HEK293 (cell line): ENCODE measurements around the gene MT1B.

Source experiments
- CTCF ChIA-PET: fragments of 350-600 bp; formaldehyde crosslinking; extraction: SDS; loops from one replicate; lab custom pipeline; 2021; ENCODE audit warnings: antibody characterized with exemption; lab: Yijun Ruan, JAX
- POLR2A ChIA-PET: fragments of 300-600 bp; formaldehyde crosslinking; extraction: SDS; loops from one replicate; lab custom pipeline; 2020; ENCODE audit warnings: antibody characterized with exemption, inconsistent platforms; lab: Yijun Ruan, JAX
- H3K27ac ChIP-seq: fragments of 200-500 bp; sonication (Bioruptor generic); 2 replicates; pipeline ENCODE4 v1.5.1; 2014; ENCODE audit warnings: low read depth, low read length, control low read depth, inconsistent platforms; ENCODE audit errors: extremely low read depth
- H3K36me3 ChIP-seq, 2 experiments: fragments of 200-500 bp in 1 of 2; sonication (Bioruptor generic) in 1 of 2; 1 replicate in 1 of 2; 2 replicates in 1 of 2; pipeline ENCODE4 v1.5.1; 2014 to 2017; ENCODE audit warnings: inconsistent platforms in 2 of 2, low read length in 2 of 2; ENCODE audit not compliant: control insufficient read depth in 2 of 2, insufficient read depth in 1 of 2
- H3K4me1 ChIP-seq: fragments of 200-500 bp; sonication (Bioruptor generic); 2 replicates; pipeline ENCODE4 v1.5.1; 2014; ENCODE audit warnings: mild to moderate bottlenecking, low read length, inconsistent platforms; ENCODE audit not compliant: control insufficient read depth, insufficient read depth
- H3K4me3 ChIP-seq: 2 replicates; pipeline ENCODE4 v1.5.1; 2011; ENCODE audit warnings: low read depth, mild to moderate bottlenecking, control low read depth, low read length, moderate library complexity
- H3K9me3 ChIP-seq: fragments of 200-500 bp; sonication (Bioruptor generic); 2 replicates; pipeline ENCODE4 v1.5.1; 2014; ENCODE audit warnings: low read depth, low read length, inconsistent platforms; ENCODE audit not compliant: control insufficient read depth, insufficient read depth
- EGR2 ChIP-seq: fragments of 450-650 bp; formaldehyde crosslinking; IDR thresholded peaks from 2 replicates; pipeline ENCODE4 v1.5.1; 2016; ENCODE audit warnings: low read depth, missing biosample characterization, missing genetic modification characterization
- KLF7 ChIP-seq: fragments of 450-650 bp; formaldehyde crosslinking; IDR thresholded peaks from 2 replicates; pipeline ENCODE4 v1.5.1; 2016; ENCODE audit warnings: missing biosample characterization, missing genetic modification characterization, borderline replicate concordance
- PRDM1 ChIP-seq: fragments of 450-650 bp; formaldehyde crosslinking; IDR thresholded peaks from 2 replicates; pipeline ENCODE4; 2016; ENCODE audit warnings: missing biosample characterization, missing genetic modification characterization
- RBAK ChIP-seq: fragments of 450-650 bp; formaldehyde crosslinking; IDR thresholded peaks from 2 replicates; pipeline ENCODE4 v1.5.1; 2016; ENCODE audit warnings: missing biosample characterization, missing genetic modification characterization
- REPIN1 ChIP-seq: fragments of 450-650 bp; formaldehyde crosslinking; IDR thresholded peaks from 2 replicates; pipeline ENCODE4 v1.5.1; 2017; ENCODE audit warnings: missing biosample characterization, missing genetic modification characterization, low read depth
- SCRT2 ChIP-seq: fragments of 450-650 bp; formaldehyde crosslinking; IDR thresholded peaks from 2 replicates; pipeline ENCODE4 v1.5.1; 2016; ENCODE audit warnings: missing biosample characterization, missing genetic modification characterization
- TCF7L2 ChIP-seq: IDR thresholded peaks from 2 replicates; pipeline ENCODE4 v1.6.1; 2011; ENCODE audit warnings: low read depth, mild to moderate bottlenecking, inconsistent platforms, low read length, moderate library complexity, borderline replicate concordance
- ZFHX2 ChIP-seq: fragments of 450-650 bp; formaldehyde crosslinking; conservative IDR thresholded peaks from 2 replicates; pipeline ENCODE4 v1.5.1; 2016; ENCODE audit warnings: missing biosample characterization, missing genetic modification characterization
- ZIC2 ChIP-seq: fragments of 450-650 bp; formaldehyde crosslinking; IDR thresholded peaks from 2 replicates; pipeline ENCODE4 v1.5.1; 2016; ENCODE audit warnings: missing biosample characterization, missing genetic modification characterization
- ZNF146 ChIP-seq: fragments of 450-650 bp; formaldehyde crosslinking; IDR thresholded peaks from 2 replicates; pipeline ENCODE4 v1.5.1; 2016; ENCODE audit warnings: missing biosample characterization, missing genetic modification characterization
- ZNF202 ChIP-seq: fragments of 450-650 bp; formaldehyde crosslinking; IDR thresholded peaks from 2 replicates; pipeline ENCODE4 v1.5.1; 2016; ENCODE audit warnings: missing biosample characterization, missing genetic modification characterization, borderline replicate concordance
- ZNF280C ChIP-seq: fragments of 450-650 bp; formaldehyde crosslinking; IDR thresholded peaks from 2 replicates; pipeline ENCODE4 v1.5.1; 2016; ENCODE audit warnings: missing biosample characterization, missing genetic modification characterization
- ZNF341 ChIP-seq: fragments of 450-650 bp; formaldehyde crosslinking; IDR thresholded peaks from 2 replicates; pipeline ENCODE4; 2016; ENCODE audit warnings: low read depth, missing biosample characterization, missing genetic modification characterization
- ZNF391 ChIP-seq: fragments of 450-650 bp; formaldehyde crosslinking; IDR thresholded peaks from 2 replicates; pipeline ENCODE4 v1.5.1; 2016; ENCODE audit warnings: low read depth, missing biosample characterization, missing genetic modification characterization, borderline replicate concordance
- ZNF529 ChIP-seq: fragments of 450-650 bp; formaldehyde crosslinking; IDR thresholded peaks from 2 replicates; pipeline ENCODE4 v1.5.1; 2017; ENCODE audit warnings: missing genetic modification characterization, missing biosample characterization; ENCODE audit not compliant: insufficient replicate concordance
- ZNF558 ChIP-seq: fragments of 450-650 bp; formaldehyde crosslinking; IDR thresholded peaks from 2 replicates; pipeline ENCODE4 v1.5.1; 2016; ENCODE audit warnings: missing biosample characterization, missing genetic modification characterization
- ZNF580 ChIP-seq: fragments of 450-650 bp; formaldehyde crosslinking; IDR thresholded peaks from 2 replicates; pipeline ENCODE4 v1.5.1; 2016; ENCODE audit warnings: missing biosample characterization, missing genetic modification characterization
- ZNF639 ChIP-seq: fragments of 450-650 bp; formaldehyde crosslinking; IDR thresholded peaks from 2 replicates; pipeline ENCODE4 v1.5.1; 2016; ENCODE audit warnings: missing biosample characterization, missing genetic modification characterization
- ZNF777 ChIP-seq: fragments of 450-650 bp; formaldehyde crosslinking; IDR thresholded peaks from 2 replicates; pipeline ENCODE4 v1.5.1; 2017; ENCODE audit warnings: missing biosample characterization, missing genetic modification characterization, borderline replicate concordance
- ZNF785 ChIP-seq: fragments of 450-650 bp; formaldehyde crosslinking; IDR thresholded peaks from 2 replicates; pipeline ENCODE4 v1.5.1; 2016; ENCODE audit warnings: missing biosample characterization, missing genetic modification characterization
- ZNF791 ChIP-seq: fragments of 450-650 bp; formaldehyde crosslinking; IDR thresholded peaks from 2 replicates; pipeline ENCODE4 v1.5.1; 2016; ENCODE audit warnings: missing biosample characterization, missing genetic modification characterization

The MT1B gene

GRCh38 chr16:56688762-56689161 lies 37.1 kb downstream of the MT1B start:
- no peaks in the 10 kb centered on the region for H3K36me3 ChIP-seq
- H3K4me3 ChIP-seq = no peak overlapping the region
- H3K4me1 ChIP-seq = peaks cover 4% of the 10 kb centered on the region; the same call in 1 of the 2 replicates
- ChIA-PET POLR2A (no interaction called here), CTCF (interaction anchor here (0.9 to 1.6 kb wide), 3 partner anchors 13 to 111 kb away, joined by 3 to 5 read pairs (median 4); no protein-coding TSS in a partner anchor)
- H3K9me3 ChIP-seq = no peaks in the 10 kb centered on the region
- no peak overlapping the region for H3K27ac ChIP-seq
- no peak for TF ChIP-seq ZNF202 (tag by site-specific recombination)
- TF ChIP-seq SCRT2 (tag by site-specific recombination) = no peak
- no peak for TF ChIP-seq ZNF529
- no peak for TF ChIP-seq ZNF558 (tag by site-specific recombination)
- TF ChIP-seq KLF7 (tag by site-specific recombination) = no peak
- TF ChIP-seq ZNF391 = no peak
- no peak for TF ChIP-seq ZNF639 (tag by site-specific recombination)
- TF ChIP-seq ZNF580 (tag by site-specific recombination) = no peak
- TF ChIP-seq ZNF280C (tag by site-specific recombination) = no peak
- no peak for TF ChIP-seq ZIC2 (tag by site-specific recombination)
- TF ChIP-seq ZNF791 (tag by site-specific recombination) = no peak

- TF ChIP-seq ZNF341 (tag by site-specific recombination) (0 out of 2 replicates have a peak, but pooled peaks have one; percentile 22), PRDM1 (tag by site-specific recombination) (no peak)
- TF ChIP-seq, all 188 proteins: peak for 1
- Histone ChIP-seq H3K27ac (no peak overlapping the region), H3K9me3 (no peaks in the 10 kb centered on the region), H3K4me1 (peaks cover 4% of the 10 kb centered on the region; the same call in 1 of the 2 replicates), H3K4me3 (no peak overlapping the region), H3K36me3 (no peaks in the 10 kb centered on the region)
- CTCF ChIA-PET = interaction anchor here (0.9 to 1.6 kb wide), 3 partner anchors 12 to 112 kb away, joined by 3 to 5 read pairs (median 4); no protein-coding TSS in a partner anchor
- POLR2A ChIA-PET = interaction anchor here (1.1 kb wide), 1 partner anchor 16 kb away, joined by 3 read pairs; no protein-coding TSS in a partner anchor
These were observed 37.5 kb downstream of the MT1B start for GRCh38 chr16:56689171-56689570.

GRCh38 chr16:56690420-56691122 lies 38.9 kb downstream of the MT1B start:
- Histone ChIP-seq H3K36me3 (no peaks in the 10 kb centered on the region), H3K9me3 (no peaks in the 10 kb centered on the region), H3K27ac (no peak overlapping the region), H3K4me3 (no peak overlapping the region), H3K4me1 (peaks cover 4% of the 10 kb centered on the region; the same call in 1 of the 2 replicates)
- TF ChIP-seq TCF7L2 (no peak), ZNF777 (tag by site-specific recombination) (no peak), RBAK (tag by site-specific recombination) (no peak), REPIN1 (tag by site-specific recombination) (no peak), ZNF146 (peak; percentile 80), EGR2 (peak; percentile 74), ZFHX2 (tag by site-specific recombination) (peak; percentile 64), ZNF580 (tag by site-specific recombination) (peak; percentile 60; the same call in 1 of the 2 replicates), ZNF785 (tag by site-specific recombination) (no peak)
- ChIA-PET POLR2A (interaction anchor here (0.7 to 1.1 kb wide), 2 partner anchors 18 to 1283 kb away, joined by 3 to 4 read pairs; no protein-coding TSS in a partner anchor), CTCF (interaction anchor here (1.1 to 1.2 kb wide), 2 partner anchors 11 to 86 kb away, joined by 3 to 4 read pairs; no protein-coding TSS in a partner anchor)
